HEK293T (cell line): ENCODE data around the gene WDR49.

Experiments used
- CTCF ChIA-PET: fragments of 350-600 bp; formaldehyde crosslinking; extraction: SDS; loops from one replicate; lab custom pipeline; 2021; ENCODE audit warnings: antibody characterized with exemption, inconsistent platforms; lab: Yijun Ruan, JAX
- POLR2A ChIA-PET: fragments of 350-600 bp; formaldehyde crosslinking; extraction: SDS; loops from one replicate; lab custom pipeline; 2020; ENCODE audit warnings: antibody characterized with exemption, inconsistent platforms; lab: Yijun Ruan, JAX
- DNase-seq: peaks from one replicate; pipeline ENCODE4 v3.0.0; 2012; ENCODE audit warnings: mixed read lengths; ENCODE audit errors: extremely low spot score
- ARNT ChIP-seq: fragments of 450-650 bp; IDR thresholded peaks from 2 replicates; pipeline ENCODE4 v1.6.1; 2017; ENCODE audit warnings: mild to moderate bottlenecking
- BHLHE40 ChIP-seq: fragments of 450-650 bp; IDR thresholded peaks from 2 replicates; pipeline ENCODE4 v1.6.1; 2016; ENCODE audit warnings: mild to moderate bottlenecking, moderate library complexity, borderline replicate concordance
- CTBP1 ChIP-seq: fragments of 450-650 bp; IDR thresholded peaks from 2 replicates; pipeline ENCODE4 v1.6.1; 2016; ENCODE audit warnings: borderline replicate concordance
- ELF4 ChIP-seq: fragments of 450-650 bp; IDR thresholded peaks from 2 replicates; pipeline ENCODE4 v1.6.1; 2017; ENCODE audit warnings: antibody characterized with exemption
- FOXA1 ChIP-seq: fragments of 450-650 bp; IDR thresholded peaks from 2 replicates; pipeline ENCODE4 v1.6.1; 2016; ENCODE audit warnings: mild to moderate bottlenecking
- FOXK2 ChIP-seq: fragments of 450-650 bp; IDR thresholded peaks from 2 replicates; pipeline ENCODE4 v1.6.1; 2016; ENCODE audit warnings: mild to moderate bottlenecking
- FOXM1 ChIP-seq: fragments of 450-650 bp; IDR thresholded peaks from 2 replicates; pipeline ENCODE4 v1.6.1; 2017; ENCODE audit warnings: mild to moderate bottlenecking, borderline replicate concordance
- HDGF ChIP-seq: fragments of 450-650 bp; IDR thresholded peaks from 2 replicates; pipeline ENCODE4 v1.6.1; 2017; ENCODE audit warnings: antibody characterized with exemption, borderline replicate concordance
- L3MBTL2 ChIP-seq: fragments of 450-650 bp; conservative IDR thresholded peaks from 2 replicates; pipeline ENCODE4 v1.6.1; 2016; ENCODE audit warnings: mild to moderate bottlenecking
- LEF1 ChIP-seq: fragments of 450-650 bp; IDR thresholded peaks from 2 replicates; pipeline ENCODE4 v1.6.1; 2017; ENCODE audit warnings: mild to moderate bottlenecking, borderline replicate concordance
- NFRKB ChIP-seq: fragments of 450-650 bp; IDR thresholded peaks from 2 replicates; pipeline ENCODE4 v1.6.1; 2016; ENCODE audit warnings: mild to moderate bottlenecking, moderate library complexity
- SP1 ChIP-seq: fragments of 450-650 bp; IDR thresholded peaks from 2 replicates; pipeline ENCODE4 v1.6.1; 2017
- SUZ12 ChIP-seq: fragments of 450-650 bp; IDR thresholded peaks from 2 replicates; pipeline ENCODE4 v1.6.1; 2016; ENCODE audit warnings: mild to moderate bottlenecking
- TARDBP ChIP-seq: fragments of 450-650 bp; IDR thresholded peaks from 2 replicates; pipeline ENCODE4 v1.6.1; 2016
- ZNF384 ChIP-seq: fragments of 450-650 bp; IDR thresholded peaks from 2 replicates; pipeline ENCODE4 v1.6.1; 2016
- TF ChIP-seq, protein P1 (sequence below): fragments of 450-650 bp; IDR thresholded peaks from 2 replicates; pipeline ENCODE4 v1.6.1; 2016

Gene WDR49

GRCh38 chr3:167466966-167467365 is 186.8 kb downstream of the WDR49 start:
- CTCF ChIA-PET: no interaction called here
- TF ChIP-seq SP1: no peak
- TF ChIP-seq ELF4: no peak
- TF ChIP-seq SUZ12: no peak
- TF ChIP-seq, protein P1, sequence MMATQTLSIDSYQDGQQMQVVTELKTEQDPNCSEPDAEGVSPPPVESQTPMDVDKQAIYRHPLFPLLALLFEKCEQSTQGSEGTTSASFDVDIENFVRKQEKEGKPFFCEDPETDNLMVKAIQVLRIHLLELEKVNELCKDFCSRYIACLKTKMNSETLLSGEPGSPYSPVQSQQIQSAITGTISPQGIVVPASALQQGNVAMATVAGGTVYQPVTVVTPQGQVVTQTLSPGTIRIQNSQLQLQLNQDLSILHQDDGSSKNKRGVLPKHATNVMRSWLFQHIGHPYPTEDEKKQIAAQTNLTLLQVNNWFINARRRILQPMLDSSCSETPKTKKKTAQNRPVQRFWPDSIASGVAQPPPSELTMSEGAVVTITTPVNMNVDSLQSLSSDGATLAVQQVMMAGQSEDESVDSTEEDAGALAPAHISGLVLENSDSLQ: no peak
- no peak for TF ChIP-seq FOXK2
- TF ChIP-seq FOXA1: no peak
- no peak for TF ChIP-seq ARNT
- POLR2A ChIA-PET: no interaction called here
- no peak for DNase-seq

DNA sequence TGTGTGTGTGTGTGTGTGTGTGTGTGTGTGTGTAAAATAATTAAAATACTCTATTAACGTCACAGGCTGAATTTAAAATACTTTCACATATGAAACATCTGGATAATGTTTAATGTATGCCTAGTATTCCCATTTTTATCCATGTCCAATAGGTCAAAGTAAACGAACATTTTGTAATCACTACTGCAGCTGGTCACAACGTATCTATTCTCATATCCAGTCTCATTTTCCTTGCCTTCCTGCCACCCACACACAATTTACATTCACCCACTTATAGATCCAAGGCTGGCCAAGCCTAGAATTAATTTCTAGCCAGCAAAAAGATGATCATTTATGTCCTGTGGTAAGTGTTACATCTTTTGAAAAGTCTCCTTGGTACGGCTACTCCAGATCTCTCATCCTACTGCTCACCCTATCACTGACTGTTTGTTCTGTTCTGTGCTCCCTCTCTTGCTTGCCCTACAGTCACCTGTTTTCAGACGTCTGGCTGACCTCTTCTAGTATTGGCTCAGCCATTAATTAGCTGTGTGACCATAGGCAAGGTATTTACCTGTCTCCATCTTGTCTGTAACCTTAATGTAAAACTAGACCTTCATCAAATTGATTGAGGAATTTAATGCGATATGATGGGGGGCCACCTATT is 197.5 kb downstream of the WDR49 start:
- TF ChIP-seq FOXK2 (no peak), TARDBP (no peak), LEF1 (no peak), ARNT (no peak), FOXM1 (no peak)
- POLR2A ChIA-PET: no interaction called here
- DNase-seq: no peak
- CTCF ChIA-PET: no interaction called here

- no peak for TF ChIP-seq L3MBTL2
- no peak for TF ChIP-seq SP1
- ChIA-PET POLR2A (no interaction called here), CTCF (no interaction called here)
- no peak for DNase-seq
Measured at GRCh38 chr3:167453815-167454214, 199.9 kb downstream of the WDR49 start.

DNA sequence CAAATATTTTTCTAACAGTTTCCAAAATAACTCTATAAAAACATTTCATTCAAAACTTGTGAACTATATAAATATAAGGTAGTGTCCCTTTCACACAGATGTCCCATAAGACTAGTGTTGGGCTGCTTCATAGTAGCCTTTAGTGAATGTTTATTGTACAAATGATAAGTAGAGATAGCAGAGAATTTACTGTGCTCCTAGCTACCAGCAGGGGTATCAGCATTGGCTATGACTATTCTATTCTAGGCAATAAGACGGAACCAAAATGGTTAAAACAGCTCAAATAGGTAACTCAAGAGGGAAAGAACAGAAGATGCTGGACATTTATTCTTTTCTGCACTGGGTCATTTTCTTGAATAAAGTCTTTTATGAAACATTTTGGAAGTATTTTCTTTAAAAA is 202.5 kb downstream of the WDR49 start:
- TF ChIP-seq ZNF384 (no peak), BHLHE40 (no peak), FOXA1 (no peak), CTBP1 (no peak), ARNT (no peak), SP1 (no peak), LEF1 (no peak)
- CTCF ChIA-PET: interaction anchor here (0.6 kb wide), 1 partner anchor 523 kb away, joined by 3 read pairs; no protein-coding TSS in a partner anchor
- POLR2A ChIA-PET: no interaction called here
- DNase-seq: no peak

GRCh38 chr3:167450675-167451074 is 203.1 kb downstream of the WDR49 start:
- DNase-seq: no peak
- ChIA-PET CTCF (interaction anchor here (0.6 kb wide), 1 partner anchor 523 kb away, joined by 3 read pairs; no protein-coding TSS in a partner anchor), POLR2A (no interaction called here)
- TF ChIP-seq ZNF384: no peak
- no peak for TF ChIP-seq TARDBP
- TF ChIP-seq, protein P1: no peak
- TF ChIP-seq FOXK2: no peak
- no peak for TF ChIP-seq FOXM1
- TF ChIP-seq LEF1: no peak
- TF ChIP-seq SP1: no peak
- no peak for TF ChIP-seq HDGF

GRCh38 chr3:167450195-167450594 is 203.5 kb downstream of the WDR49 start:
- POLR2A ChIA-PET: no interaction called here
- TF ChIP-seq ZNF384: no peak
- CTCF ChIA-PET: no interaction called here
- DNase-seq: no peak

- TF ChIP-seq TARDBP (no peak), ZNF384 (no peak), ARNT (no peak)
- POLR2A ChIA-PET: no interaction called here
Measured at GRCh38 chr3:167445491-167445890, 208.3 kb downstream of the WDR49 start.

DNA sequence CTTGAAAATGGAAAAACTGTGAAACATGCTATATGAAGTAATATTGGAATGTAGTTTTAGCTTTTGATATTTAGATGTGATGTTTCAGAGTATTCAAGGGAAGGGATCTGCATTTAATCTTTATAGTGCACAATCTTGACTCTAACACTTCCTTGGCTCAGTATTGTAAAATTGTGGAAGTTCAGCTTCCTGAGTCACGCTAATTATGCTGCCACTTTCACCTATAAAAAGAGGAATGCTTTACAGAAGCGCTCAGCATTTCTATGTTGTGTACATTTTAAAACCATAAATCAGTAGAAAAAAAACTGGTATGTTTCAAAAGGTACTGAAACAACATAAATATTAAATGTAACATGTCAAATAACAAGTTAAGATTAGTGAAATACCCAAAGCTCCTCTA is 212.5 kb downstream of the WDR49 start:
- ChIA-PET POLR2A (no interaction called here), CTCF (no interaction called here)
- DNase-seq: no peak
- TF ChIP-seq, protein P1: no peak
- TF ChIP-seq ZNF384 (no peak), LEF1 (no peak), FOXM1 (no peak), ELF4 (no peak), TARDBP (no peak), FOXK2 (no peak), FOXA1 (no peak), NFRKB (no peak), HDGF (no peak)

More at GRCh38 chr3:167445491-167445890, 208.3 kb downstream of the WDR49 start:
- DNase-seq: no peak
- CTCF ChIA-PET: no interaction called here
